Right atrium auricular region (tissue), 2 donors: ENCODE data around the gene ASTL. TPM values are rescaled to one million over a fixed set of nuclear protein-coding genes. Genes with fewer than 3 reads are reported as not detected.
A peak's percentile ranks its signal among the peaks of the same experiment; 100 is the strongest.

ENCODE experiments used
- DNase-seq: peaks from one replicate; pipeline ENCODE4 v3.0.0-alpha.2; 2019; ENCODE audit warnings: low spot score
- H3K27ac ChIP-seq, 2 donors: fragments of 200-600 bp; sonication (generic); 1 replicate in 1 of 2; 2 replicates in 1 of 2; pipeline ENCODE4 v1.5.1; 2016 to 2019
- H3K27me3 ChIP-seq, 2 donors: fragments of 200-600 bp; sonication (generic); one replicate each; pipeline versions ENCODE4 v1.5.1 to v1.6.0; 2017 to 2019
- H3K36me3 ChIP-seq: fragments of 200-600 bp; sonication (generic); one replicate; pipeline ENCODE4 v1.5.1; 2016
- H3K4me1 ChIP-seq, 2 donors: fragments of 200-600 bp; sonication (generic); one replicate each; pipeline versions ENCODE4 v1.5.1 to v1.6.0; 2017 to 2019
- H3K4me3 ChIP-seq, 2 donors: fragments of 200-600 bp; sonication (generic); 1 replicate in 1 of 2; 2 replicates in 1 of 2; pipeline ENCODE4 v1.5.1; 2017 to 2019; ENCODE audit warnings: mild to moderate bottlenecking in 1 of 2, moderate library complexity in 1 of 2
- H3K9me3 ChIP-seq, 2 donors: fragments of 200-600 bp; sonication (generic); one replicate each; pipeline ENCODE4 v1.5.1; 2019
- CTCF ChIP-seq, 2 donors: fragments of 200-600 bp; sonication (generic); IDR thresholded peaks; one replicate each; pipeline ENCODE4 v1.5.1; 2019; ENCODE audit warnings: antibody characterized with exemption in 2 of 2
- total RNA-seq, 2 donors: library from RNA; depleted of rRNA; stranded (reverse); fragments of >200 nt; gene quantifications; one replicate each; pipeline ENCODE4 v1.1.0, GENCODE V29; 2016

The ASTL gene
- total RNA-seq, 2 donors from 2014 or later: not detected

DNA sequence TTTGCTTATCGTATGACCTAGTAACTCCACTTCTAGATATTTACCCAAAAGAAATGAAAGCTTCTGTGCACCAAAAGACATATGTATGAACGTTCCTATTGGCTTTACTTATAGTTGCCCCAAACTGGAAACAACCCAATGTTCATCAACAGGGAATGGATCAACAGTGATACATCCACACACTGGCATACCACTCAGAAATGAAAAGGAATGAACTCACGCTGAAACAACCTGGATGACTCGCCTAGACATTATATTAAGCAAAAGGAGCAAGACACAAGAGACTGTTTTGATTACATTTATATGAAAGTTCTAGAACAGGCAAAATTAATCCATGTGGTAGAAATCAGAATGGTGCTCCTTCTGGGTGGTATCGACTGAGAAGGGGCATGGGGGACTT lies 40.9 kb downstream of the ASTL start:
- Histone ChIP-seq H3K27ac (no peak overlapping the region), H3K36me3 (no peaks in the 10 kb centered on the region), H3K27me3 (no peaks in the 10 kb centered on the region), H3K4me3 (no peak overlapping the region), H3K9me3 (no peaks in the 10 kb centered on the region), H3K4me1 (peaks cover 0 to 27% of the 10 kb centered on the region in 2 donors)
- no peak for DNase-seq
- no peak for TF ChIP-seq CTCF (IDR thresholded peaks at IDR 0.05)

DNA sequence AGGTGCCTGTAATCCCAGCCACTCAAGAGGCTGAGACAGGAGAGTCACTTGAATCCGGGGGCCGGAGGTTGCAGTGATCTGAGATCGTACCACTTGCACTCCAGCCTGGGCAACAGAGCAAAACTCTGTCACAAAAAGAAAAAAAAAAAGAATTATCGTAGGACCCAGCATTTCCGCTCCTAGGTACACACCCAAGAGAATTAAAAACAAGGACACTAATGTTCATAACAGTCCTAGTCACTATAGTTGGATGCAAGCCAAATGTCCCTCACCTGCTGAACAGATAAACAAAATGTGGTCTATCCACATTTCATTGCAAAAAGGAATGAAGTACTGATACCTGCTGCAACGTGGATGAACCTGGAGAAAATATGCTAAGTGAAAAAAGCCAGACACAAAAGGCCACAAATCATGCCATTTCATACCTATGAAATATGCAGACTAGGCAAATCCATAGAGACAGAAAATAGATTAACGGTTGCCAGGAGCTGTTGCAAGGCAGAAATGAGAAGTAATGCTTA lies 43.1 kb downstream of the ASTL start:
- DNase-seq: peak; percentile 9
- TF ChIP-seq CTCF (IDR thresholded peaks at IDR 0.05): no peak
- H3K4me1 ChIP-seq: peaks cover 0 to 43% of the 10 kb centered on the region in 2 donors
- H3K27ac ChIP-seq: no peak overlapping the region
- no peaks in the 10 kb centered on the region for H3K9me3 ChIP-seq
- H3K27me3 ChIP-seq: no peaks in the 10 kb centered on the region
- no peak overlapping the region for H3K4me3 ChIP-seq
- no peaks in the 10 kb centered on the region for H3K36me3 ChIP-seq

- H3K36me3 ChIP-seq: no peaks in the 10 kb centered on the region
- TF ChIP-seq CTCF (IDR thresholded peaks at IDR 0.05): no peak
- H3K27ac ChIP-seq: no peak overlapping the region
- peak; percentile 16 for DNase-seq
- H3K9me3 ChIP-seq: no peaks in the 10 kb centered on the region
- no peaks in the 10 kb centered on the region for H3K27me3 ChIP-seq
- H3K4me1 ChIP-seq: peaks cover 0 to 38% of the 10 kb centered on the region in 2 donors
- no peak overlapping the region for H3K4me3 ChIP-seq
These were observed 44.8 kb downstream of the ASTL start for GRCh38 chr2:96093528-96093927.

DNA sequence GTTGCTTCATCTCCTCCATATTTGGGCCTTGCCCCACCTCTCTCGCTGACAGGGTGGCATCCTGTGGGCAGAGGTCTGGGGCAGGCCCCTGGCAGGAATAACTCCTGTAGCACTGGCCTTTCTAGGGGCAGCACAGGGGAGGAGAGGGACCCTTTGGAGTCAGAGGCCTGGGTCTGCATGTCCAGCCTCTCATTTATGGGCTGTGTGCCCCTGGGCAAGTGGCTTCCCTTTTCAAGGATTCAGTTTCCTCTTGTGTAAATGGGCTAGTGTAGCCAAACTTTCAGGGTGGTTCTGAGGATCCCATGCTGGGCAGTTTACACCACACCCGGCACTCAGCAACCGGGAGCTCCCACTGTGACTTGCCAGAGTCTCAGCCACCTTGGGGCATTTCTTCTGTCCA lies 45.4 kb downstream of the ASTL start:
- no peak for TF ChIP-seq CTCF (IDR thresholded peaks at IDR 0.05)
- peak; percentile 55 for DNase-seq
- Histone ChIP-seq H3K4me3 (no peak overlapping the region), H3K9me3 (no peaks in the 10 kb centered on the region), H3K27me3 (no peaks in the 10 kb centered on the region), H3K4me1 (peaks cover 0 to 32% of the 10 kb centered on the region in 2 donors), H3K27ac (no peak overlapping the region), H3K36me3 (no peaks in the 10 kb centered on the region)

GRCh38 chr2:96092573-96092877 lies 45.8 kb downstream of the ASTL start:
- Histone ChIP-seq H3K27me3 (no peaks in the 10 kb centered on the region), H3K27ac (no peak overlapping the region), H3K4me1 (peaks cover 0 to 30% of the 10 kb centered on the region in 2 donors), H3K9me3 (no peaks in the 10 kb centered on the region), H3K36me3 (no peaks in the 10 kb centered on the region), H3K4me3 (no peak overlapping the region)
- no peak for DNase-seq
- TF ChIP-seq CTCF (IDR thresholded peaks at IDR 0.05): no peak
